DND-41 (cell line): ENCODE results near the gene TNRC6A.

ENCODE experiments used
- ATAC-seq: fragments of 200-7000 bp; cut with Tn5 transposase; 3 replicates; pipeline ENCODE4 v1.9.1; 2021; ENCODE audit warnings: low read depth; ENCODE audit not compliant: insufficient read depth
- DNase-seq: peaks from one replicate; pipeline ENCODE4 v3.0.0-alpha.2; 2020
- H2AFZ ChIP-seq: 2 replicates; pipeline ENCODE4 v1.6.0; 2012; ENCODE audit warnings: low read depth, low read length
- H3K27ac ChIP-seq: 2 replicates; pipeline ENCODE4 v1.5.1; 2012; ENCODE audit warnings: low read length, inconsistent platforms
- H3K27me3 ChIP-seq: fragments of 200-600 bp; sonication (generic); 2 replicates; pipeline ENCODE4 v1.6.0; 2012; ENCODE audit warnings: low read length, mild to moderate bottlenecking, inconsistent platforms; ENCODE audit not compliant: insufficient read depth, poor library complexity
- H3K36me3 ChIP-seq: 2 replicates; pipeline ENCODE4 v1.5.1; 2012; ENCODE audit warnings: low read length, inconsistent platforms; ENCODE audit not compliant: insufficient read depth
- H3K4me1 ChIP-seq: 2 replicates; pipeline ENCODE4 v1.5.1; 2012; ENCODE audit warnings: mild to moderate bottlenecking, low read length; ENCODE audit not compliant: insufficient read depth
- H3K4me2 ChIP-seq: 2 replicates; pipeline ENCODE4 v1.6.0; 2012; ENCODE audit warnings: mild to moderate bottlenecking, moderate library complexity, low read length, inconsistent platforms; ENCODE audit not compliant: insufficient read depth
- H3K4me3 ChIP-seq, 2 experiments: fragments of 200-600 bp in 1 of 2; shearing (Covaris generic) in 1 of 2; 2 replicates each; pipeline ENCODE4 v1.5.1; 2012 to 2016; ENCODE audit warnings: inconsistent platforms in 2 of 2, low read length in 2 of 2, mild to moderate bottlenecking in 2 of 2, low read depth in 1 of 2, moderate library complexity in 1 of 2
- H3K79me2 ChIP-seq: 2 replicates; pipeline ENCODE4 v1.6.0; 2012; ENCODE audit warnings: low read length, inconsistent platforms; ENCODE audit not compliant: insufficient read depth
- H3K9ac ChIP-seq: 2 replicates; pipeline ENCODE4 v1.6.0; 2012; ENCODE audit warnings: low read depth, mild to moderate bottlenecking, inconsistent platforms, low read length, moderate library complexity
- H3K9me3 ChIP-seq: 2 replicates; pipeline ENCODE4 v1.5.1; 2012; ENCODE audit warnings: low read length, moderate library complexity, mild to moderate bottlenecking, inconsistent platforms; ENCODE audit not compliant: insufficient read depth, severe bottlenecking
- H4K20me1 ChIP-seq: 2 replicates; pipeline ENCODE4 v1.6.0; 2012; ENCODE audit warnings: low read length; ENCODE audit not compliant: insufficient read depth
- EZH2 ChIP-seq: IDR thresholded peaks from 3 replicates; pipeline ENCODE4 v1.6.1; 2012; ENCODE audit warnings: borderline replicate concordance, low read depth, mild to moderate bottlenecking, moderate library complexity, low read length, inconsistent platforms; ENCODE audit not compliant: severe bottlenecking
- TF ChIP-seq, protein P1 (sequence below): IDR thresholded peaks from 2 replicates; pipeline ENCODE4 v1.5.1; 2012; ENCODE audit warnings: borderline replicate concordance, low read length, moderate library complexity, mild to moderate bottlenecking; ENCODE audit not compliant: poor library complexity, severe bottlenecking; ENCODE audit errors: extremely low read depth

TNRC6A gene

GRCh38 chr16:24758373-24758772 is 28.9 kb downstream of the TNRC6A start:
- TF ChIP-seq, protein P1, sequence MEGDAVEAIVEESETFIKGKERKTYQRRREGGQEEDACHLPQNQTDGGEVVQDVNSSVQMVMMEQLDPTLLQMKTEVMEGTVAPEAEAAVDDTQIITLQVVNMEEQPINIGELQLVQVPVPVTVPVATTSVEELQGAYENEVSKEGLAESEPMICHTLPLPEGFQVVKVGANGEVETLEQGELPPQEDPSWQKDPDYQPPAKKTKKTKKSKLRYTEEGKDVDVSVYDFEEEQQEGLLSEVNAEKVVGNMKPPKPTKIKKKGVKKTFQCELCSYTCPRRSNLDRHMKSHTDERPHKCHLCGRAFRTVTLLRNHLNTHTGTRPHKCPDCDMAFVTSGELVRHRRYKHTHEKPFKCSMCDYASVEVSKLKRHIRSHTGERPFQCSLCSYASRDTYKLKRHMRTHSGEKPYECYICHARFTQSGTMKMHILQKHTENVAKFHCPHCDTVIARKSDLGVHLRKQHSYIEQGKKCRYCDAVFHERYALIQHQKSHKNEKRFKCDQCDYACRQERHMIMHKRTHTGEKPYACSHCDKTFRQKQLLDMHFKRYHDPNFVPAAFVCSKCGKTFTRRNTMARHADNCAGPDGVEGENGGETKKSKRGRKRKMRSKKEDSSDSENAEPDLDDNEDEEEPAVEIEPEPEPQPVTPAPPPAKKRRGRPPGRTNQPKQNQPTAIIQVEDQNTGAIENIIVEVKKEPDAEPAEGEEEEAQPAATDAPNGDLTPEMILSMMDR: no peak
- TF ChIP-seq EZH2: no peak
- no peaks in the 10 kb centered on the region for H3K27me3 ChIP-seq
- peaks cover 43% of the 10 kb centered on the region for H4K20me1 ChIP-seq
- ATAC-seq (no peak), DNase-seq (no peak)
- H3K4me1 ChIP-seq: no peaks in the 10 kb centered on the region
- no peak overlapping the region for H3K4me2 ChIP-seq
- peaks cover 41% of the 10 kb centered on the region for H3K36me3 ChIP-seq
- H3K4me3 ChIP-seq: no peak overlapping the region
- H3K9me3 ChIP-seq: no peaks in the 10 kb centered on the region
- H3K27ac ChIP-seq: no peak overlapping the region
- no peak overlapping the region for H3K9ac ChIP-seq
- no peak overlapping the region for H2AFZ ChIP-seq
- H3K79me2 ChIP-seq: peaks cover 89% of the 10 kb centered on the region

GRCh38 chr16:24759006-24759405 is 29.6 kb downstream of the TNRC6A start:
- H3K27me3 ChIP-seq: no peaks in the 10 kb centered on the region
- ATAC-seq: no peak
- no peak for DNase-seq
- TF ChIP-seq, protein P1: no peak
- no peak for TF ChIP-seq EZH2
- no peaks in the 10 kb centered on the region for H3K9me3 ChIP-seq
- no peak overlapping the region for H3K27ac ChIP-seq
- H4K20me1 ChIP-seq: peaks cover 41% of the 10 kb centered on the region
- no peak overlapping the region for H3K4me3 ChIP-seq
- H3K9ac ChIP-seq: no peak overlapping the region
- no peaks in the 10 kb centered on the region for H3K4me1 ChIP-seq
- peaks cover 48% of the 10 kb centered on the region for H3K36me3 ChIP-seq
- no peak overlapping the region for H3K4me2 ChIP-seq
- H2AFZ ChIP-seq: no peak overlapping the region
- peaks cover 89% of the 10 kb centered on the region for H3K79me2 ChIP-seq

- H3K36me3 ChIP-seq: peaks cover 56% of the 10 kb centered on the region
- no peaks in the 10 kb centered on the region for H3K9me3 ChIP-seq
- ATAC-seq (no peak), DNase-seq (no peak)
- no peak overlapping the region for H3K4me2 ChIP-seq
- H3K27ac ChIP-seq: no peak overlapping the region
- peaks cover 85% of the 10 kb centered on the region for H3K79me2 ChIP-seq
- no peak overlapping the region for H3K4me3 ChIP-seq
- no peak for TF ChIP-seq EZH2
- TF ChIP-seq, protein P1: no peak
- H3K4me1 ChIP-seq: no peaks in the 10 kb centered on the region
- H2AFZ ChIP-seq: no peak overlapping the region
- no peaks in the 10 kb centered on the region for H3K27me3 ChIP-seq
- H4K20me1 ChIP-seq: peaks cover 25% of the 10 kb centered on the region
- H3K9ac ChIP-seq: no peak overlapping the region
Observed at GRCh38 chr16:24761526-24761925, 32.1 kb downstream of the TNRC6A start.

DNA sequence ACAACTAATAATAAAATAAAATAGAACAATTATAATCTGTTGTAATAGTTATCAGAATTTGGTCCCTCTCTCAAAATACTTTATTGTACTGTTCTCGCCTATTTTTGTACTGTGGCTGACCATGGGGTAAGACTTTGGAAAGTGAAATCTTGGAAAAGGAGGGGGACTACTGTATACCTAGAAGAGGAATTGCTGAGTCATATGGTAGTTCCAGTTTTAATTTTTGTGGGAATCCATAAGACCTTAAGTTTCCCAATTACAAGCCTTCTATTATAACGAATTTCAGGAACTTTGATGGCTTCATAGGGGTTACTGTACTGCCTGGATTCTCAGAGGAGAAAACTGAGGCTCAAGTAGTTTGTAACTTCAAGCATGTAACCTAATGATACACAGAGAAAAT is 35.5 kb downstream of the TNRC6A start:
- no peak for DNase-seq
- peaks cover 48% of the 10 kb centered on the region; the same call in 1 of the 2 replicates for H3K36me3 ChIP-seq
- no peaks in the 10 kb centered on the region for H3K27me3 ChIP-seq
- H3K79me2 ChIP-seq: peaks cover 63% of the 10 kb centered on the region
- no peaks in the 10 kb centered on the region for H3K4me1 ChIP-seq
- H3K4me3 ChIP-seq: no peak overlapping the region
- no peak for TF ChIP-seq EZH2
- TF ChIP-seq, protein P1: no peak
- no peak for ATAC-seq
- H3K9ac ChIP-seq: no peak overlapping the region
- H3K4me2 ChIP-seq: no peak overlapping the region
- H2AFZ ChIP-seq: no peak overlapping the region
- H4K20me1 ChIP-seq: peaks cover 8% of the 10 kb centered on the region
- H3K27ac ChIP-seq: no peak overlapping the region
- no peaks in the 10 kb centered on the region for H3K9me3 ChIP-seq
